Uterus (tissue), 4 donors: ENCODE results near the gene CAMK1G. TPM values are rescaled to one million over a fixed set of nuclear protein-coding genes. Genes with fewer than 3 reads are reported as not detected.

Experiments
- DNase-seq, 2 donors: peaks; one replicate each; pipeline ENCODE4 v3.0.0-alpha.2; 2019 to 2020
- H3K27ac ChIP-seq, 2 donors: fragments of 200-600 bp; sonication (generic); 1 replicate in 1 of 2; 2 replicates in 1 of 2; pipeline ENCODE4 v1.5.1; 2016 to 2018
- H3K27me3 ChIP-seq, 2 donors: fragments of 200-600 bp; sonication (generic); one replicate each; pipeline ENCODE4 v1.5.1; 2018 to 2019; ENCODE audit warnings: control low read depth in 1 of 2
- H3K36me3 ChIP-seq, 2 donors: fragments of 200-600 bp; sonication (generic); one replicate each; pipeline ENCODE4 v1.5.1; 2019; ENCODE audit warnings: control low read depth in 1 of 2
- H3K4me1 ChIP-seq, 2 donors: fragments of 200-600 bp; sonication (generic); one replicate each; pipeline ENCODE4 v1.5.1; 2018 to 2019; ENCODE audit warnings: control low read depth in 1 of 2
- H3K4me3 ChIP-seq, 2 donors: fragments of 200-600 bp; sonication (generic); 1 replicate in 1 of 2; 2 replicates in 1 of 2; pipeline ENCODE4 v1.5.1; 2018 to 2019; ENCODE audit warnings: mild to moderate bottlenecking in 1 of 2
- H3K9me3 ChIP-seq, 2 donors: fragments of 200-600 bp; sonication (generic); one replicate each; pipeline ENCODE4 v1.5.1; 2019; ENCODE audit warnings: control low read depth in 1 of 2
- POLR2A ChIP-seq, 2 donors: fragments of 450-650 bp; IDR thresholded peaks; one replicate each; pipeline ENCODE4 v1.6.1; 2016; ENCODE audit warnings: antibody characterized with exemption in 2 of 2, mild to moderate bottlenecking in 1 of 2, moderate library complexity in 1 of 2
- intact Hi-C: fragments of 100-400 bp; cut with DNase I; formaldehyde crosslinking; loops from one replicate; pipeline ENCODE4 v1.15.1; 2023; ENCODE audit warnings: low total_unique reads
- total RNA-seq, 4 donors: library from RNA; depleted of rRNA in 3 of 4; stranded (reverse); fragments of >200 nt in 3 of 4; gene quantifications; one replicate each; pipeline versions ENCODE4 v1.1.0 to v1.2.4, GENCODE V29; 2014 to 2023
- TF ChIP-seq, protein P1 (sequence below), 4 experiments: fragments of 200-600 bp in 2 of 4; fragments of 450-650 bp in 2 of 4; sonication (generic) in 2 of 4; IDR thresholded peaks; one replicate each; pipeline ENCODE4 v1.5.1; 2016 to 2019; ENCODE audit warnings: antibody characterized with exemption in 4 of 4, mild to moderate bottlenecking in 2 of 4, moderate library complexity in 1 of 4
- donor health status: DM: yes; HTN: yes; CAD: no.

Gene CAMK1G
- total RNA-seq, 4 donors from 2014 or later: 0.43 to 5.6 TPM; not detected in 2

GRCh38 chr1:209621286-209621685, 37.8 kb downstream of the CAMK1G start:
- TF ChIP-seq, protein P1, sequence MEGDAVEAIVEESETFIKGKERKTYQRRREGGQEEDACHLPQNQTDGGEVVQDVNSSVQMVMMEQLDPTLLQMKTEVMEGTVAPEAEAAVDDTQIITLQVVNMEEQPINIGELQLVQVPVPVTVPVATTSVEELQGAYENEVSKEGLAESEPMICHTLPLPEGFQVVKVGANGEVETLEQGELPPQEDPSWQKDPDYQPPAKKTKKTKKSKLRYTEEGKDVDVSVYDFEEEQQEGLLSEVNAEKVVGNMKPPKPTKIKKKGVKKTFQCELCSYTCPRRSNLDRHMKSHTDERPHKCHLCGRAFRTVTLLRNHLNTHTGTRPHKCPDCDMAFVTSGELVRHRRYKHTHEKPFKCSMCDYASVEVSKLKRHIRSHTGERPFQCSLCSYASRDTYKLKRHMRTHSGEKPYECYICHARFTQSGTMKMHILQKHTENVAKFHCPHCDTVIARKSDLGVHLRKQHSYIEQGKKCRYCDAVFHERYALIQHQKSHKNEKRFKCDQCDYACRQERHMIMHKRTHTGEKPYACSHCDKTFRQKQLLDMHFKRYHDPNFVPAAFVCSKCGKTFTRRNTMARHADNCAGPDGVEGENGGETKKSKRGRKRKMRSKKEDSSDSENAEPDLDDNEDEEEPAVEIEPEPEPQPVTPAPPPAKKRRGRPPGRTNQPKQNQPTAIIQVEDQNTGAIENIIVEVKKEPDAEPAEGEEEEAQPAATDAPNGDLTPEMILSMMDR (IDR thresholded peaks at IDR 0.05): no peak
- TF ChIP-seq POLR2A (IDR thresholded peaks at IDR 0.05): no peak
- Histone ChIP-seq H3K27me3 (no peaks in the 10 kb centered on the region), H3K9me3 (no peaks in the 10 kb centered on the region), H3K27ac (no peak overlapping the region), H3K4me1 (no peaks in the 10 kb centered on the region), H3K36me3 (no peaks in the 10 kb centered on the region), H3K4me3 (no peak overlapping the region)
- intact Hi-C loops: no loop called here
- DNase-seq: no peak

DNA sequence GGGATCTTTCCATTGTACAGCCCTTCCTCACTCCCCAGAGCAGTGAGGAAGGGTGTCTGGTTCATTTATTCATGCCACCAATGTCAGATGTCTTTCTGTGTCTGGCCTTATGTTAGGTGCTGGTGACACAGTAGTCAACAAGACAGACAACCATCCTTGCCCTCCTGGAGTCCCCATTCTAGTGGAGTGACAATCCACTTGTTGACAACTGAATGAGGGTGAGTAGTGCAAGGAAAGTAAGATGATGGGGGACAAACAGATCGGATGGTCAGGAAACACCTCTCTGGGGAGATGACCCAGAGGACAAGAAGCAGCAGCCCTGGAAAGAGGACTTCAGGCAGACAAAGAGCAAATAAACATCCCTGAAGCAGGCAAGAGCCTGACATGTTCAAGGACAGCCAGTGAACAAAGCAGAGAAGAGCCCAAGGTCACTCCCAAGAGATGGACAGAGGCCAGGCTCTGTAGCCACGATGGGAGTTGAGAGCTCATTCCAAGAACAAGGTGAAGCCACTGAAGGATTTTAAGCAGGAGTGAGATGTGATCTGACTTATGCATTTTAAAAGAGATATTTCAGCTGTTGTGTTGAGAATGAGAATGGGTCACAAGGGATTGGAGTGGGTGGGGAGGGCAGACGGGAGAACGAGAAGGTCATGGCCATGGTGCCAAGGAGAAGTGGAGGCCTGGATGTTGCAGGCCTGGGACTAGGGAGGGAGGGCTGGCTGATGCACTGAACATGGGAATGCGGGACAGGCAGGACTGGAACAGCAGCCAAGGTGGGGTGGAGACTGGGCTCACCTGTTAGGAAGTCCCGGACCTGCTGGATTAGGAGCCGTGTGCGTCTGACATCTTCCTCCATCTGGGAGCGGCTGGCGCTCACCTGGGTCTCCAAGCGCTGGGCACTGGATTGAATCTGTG, 38.5 kb downstream of the CAMK1G start:
- Histone ChIP-seq H3K27me3 (no peaks in the 10 kb centered on the region), H3K27ac (no peak overlapping the region), H3K9me3 (no peaks in the 10 kb centered on the region), H3K4me1 (no peaks in the 10 kb centered on the region), H3K36me3 (no peaks in the 10 kb centered on the region), H3K4me3 (no peak overlapping the region)
- no peak for TF ChIP-seq POLR2A (IDR thresholded peaks at IDR 0.05)
- intact Hi-C loops: no loop called here
- no peak for DNase-seq

- no peak for DNase-seq
- no peak overlapping the region for H3K27ac ChIP-seq
- no peak overlapping the region for H3K4me3 ChIP-seq
- no peaks in the 10 kb centered on the region for H3K9me3 ChIP-seq
- no peaks in the 10 kb centered on the region for H3K27me3 ChIP-seq
- intact Hi-C loops: no loop called here
- TF ChIP-seq, protein P1 (IDR thresholded peaks at IDR 0.05): no peak
- TF ChIP-seq POLR2A (IDR thresholded peaks at IDR 0.05): no peak
- H3K4me1 ChIP-seq: peaks cover 0 to 5% of the 10 kb centered on the region in 2 donors
- H3K36me3 ChIP-seq: no peaks in the 10 kb centered on the region
Observed at GRCh38 chr1:209622841-209623829, 39.6 kb downstream of the CAMK1G start.

DNA sequence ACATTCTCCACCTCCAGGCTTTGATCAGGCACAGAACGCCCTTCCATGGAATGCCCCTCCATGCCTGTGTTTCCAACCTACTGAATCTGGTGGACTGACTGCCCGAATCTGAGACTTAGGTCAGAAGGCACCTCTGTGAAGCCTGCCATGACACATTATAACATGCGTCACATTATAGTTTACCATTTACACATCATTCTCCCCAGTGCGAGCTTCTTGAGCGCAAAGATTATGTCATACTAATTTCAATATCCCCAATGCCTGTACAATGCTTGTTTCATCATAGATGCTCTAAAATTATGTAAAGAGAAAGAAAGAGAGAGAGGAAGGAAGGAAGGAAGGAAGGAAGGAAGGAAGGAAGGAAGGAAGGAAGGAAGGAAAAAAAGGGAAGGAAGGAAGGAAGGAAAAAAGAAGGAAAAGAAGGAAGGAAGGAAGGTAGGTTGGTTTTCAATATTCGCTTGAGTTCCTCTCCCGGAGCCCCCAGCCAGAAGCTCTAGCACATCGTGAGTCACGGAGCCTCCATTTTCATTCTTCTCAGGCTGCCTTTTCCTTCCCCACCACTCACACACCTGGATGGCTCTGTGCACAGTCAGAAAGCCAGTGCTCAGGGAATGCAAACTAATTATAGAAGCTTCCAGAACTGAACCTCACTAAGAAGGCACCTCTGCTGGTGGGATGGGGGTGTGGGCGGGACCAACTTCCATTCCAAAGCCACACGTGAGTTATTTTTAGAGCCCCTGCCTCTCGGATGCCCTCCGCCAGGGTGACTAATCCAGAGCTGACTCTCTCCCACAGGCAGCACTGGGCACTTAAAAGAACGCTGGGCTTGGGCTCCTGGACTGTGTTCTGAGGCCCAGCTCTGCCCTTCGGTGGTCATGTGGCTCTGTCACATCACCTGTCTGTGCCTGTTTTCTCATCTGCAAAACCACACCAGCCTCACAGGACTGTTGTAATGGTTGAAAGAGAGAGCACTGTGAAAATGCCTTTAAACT, 41.3 kb downstream of the CAMK1G start:
- Histone ChIP-seq H3K36me3 (no peaks in the 10 kb centered on the region), H3K27me3 (no peaks in the 10 kb centered on the region), H3K27ac (no peak overlapping the region), H3K4me3 (no peak overlapping the region), H3K9me3 (no peaks in the 10 kb centered on the region), H3K4me1 (peaks cover 0 to 5% of the 10 kb centered on the region in 2 donors)
- intact Hi-C loops: no loop called here
- TF ChIP-seq, protein P1 (IDR thresholded peaks at IDR 0.05): no peak
- TF ChIP-seq POLR2A (IDR thresholded peaks at IDR 0.05): no peak
- DNase-seq: no peak
